ENCODE data around the gene DRAP1.
"Not testable (repeated sequence)": the region's sequence is repeated elsewhere in the genome, so short reads cannot be mapped to it uniquely, and the experiment has no call there.

The DRAP1 gene

GRCh38 chr11:65886826-65887722 is 32.2 kb upstream of the DRAP1 start:
- no peak for DNase-seq (ENCODE audit: low spot score)

- DNase-seq (ENCODE audit: low spot score): no peak
Observed at GRCh38 chr11:65887723-65888162, 31.5 kb upstream of the DRAP1 start.

- DNase-seq (ENCODE audit: low spot score): peak; percentile 97
Observed at GRCh38 chr11:65888163-65888814, 30.9 kb upstream of the DRAP1 start, which contains the start of gene FIBP. Gene FIBP (minus strand): TSS chr11:65888471. CDS start chr11:65888418, 53 bp downstream.

- DNase-seq (ENCODE audit: low spot score): peak; percentile 98
Observed at GRCh38 chr11:65890324-65891218, 28.7 kb upstream of the DRAP1 start, which contains the start of gene CCDC85B. Gene CCDC85B (plus strand): TSS chr11:65890673. CDS start chr11:65890784, 111 bp downstream.

GRCh38 chr11:65891219-65892136 is 27.7 kb upstream of the DRAP1 start:
- no peak for DNase-seq (ENCODE audit: low spot score)

GRCh38 chr11:65892137-65892540 is 27.1 kb upstream of the DRAP1 start:
- not testable (repeated sequence) for DNase-seq (ENCODE audit: low spot score)

GRCh38 chr11:65892661-65893317 is 26.4 kb upstream of the DRAP1 start:
- DNase-seq (ENCODE audit: low spot score): no peak

- no peak for DNase-seq (ENCODE audit: low spot score)
Observed at GRCh38 chr11:65894034-65894591, 25.1 kb upstream of the DRAP1 start.

- DNase-seq (ENCODE audit: low spot score): no peak
Observed at GRCh38 chr11:65895482-65895981, 23.7 kb upstream of the DRAP1 start.

GRCh38 chr11:65896034-65896999 is 22.9 kb upstream of the DRAP1 start:
- DNase-seq (ENCODE audit: low spot score): no peak

GRCh38 chr11:65897020-65897471 is 22.2 kb upstream of the DRAP1 start:
- DNase-seq (ENCODE audit: low spot score): no peak

- DNase-seq (ENCODE audit: low spot score): no peak
Observed at GRCh38 chr11:65898656-65899355, 20.4 kb upstream of the DRAP1 start.

- no peak for DNase-seq (ENCODE audit: low spot score)
Observed at GRCh38 chr11:65899356-65900124, 19.7 kb upstream of the DRAP1 start.

- peak; percentile 44 for DNase-seq (ENCODE audit: low spot score)
Observed at GRCh38 chr11:65900125-65900898, 18.9 kb upstream of the DRAP1 start, which contains the start of gene FOSL1. Gene FOSL1 (minus strand): TSS chr11:65900388. CDS start chr11:65900339, 49 bp downstream.

GRCh38 chr11:65900899-65901180 is 18.4 kb upstream of the DRAP1 start:
- no peak for DNase-seq (ENCODE audit: low spot score)

GRCh38 chr11:65903068-65903481 is 16.2 kb upstream of the DRAP1 start:
- DNase-seq (ENCODE audit: low spot score): no peak

Measured in pons (tissue), 1 donor.